Right lobe of liver (tissue), 4 donors: ENCODE measurements around the gene STK24.

ENCODE experiments used
- POLR2A ChIP-seq: fragments of 450-650 bp; IDR thresholded peaks from one replicate; pipeline ENCODE4 v1.6.1; 2017; ENCODE audit warnings: antibody characterized with exemption, mild to moderate bottlenecking
- TF ChIP-seq, protein P1 (sequence below), 4 donors: fragments of 200-600 bp in 3 of 4; fragments of 450-650 bp in 1 of 4; IDR thresholded peaks; one replicate each; pipeline versions ENCODE4 v1.5.1 to v1.8.0; 2016 to 2022; ENCODE audit warnings: antibody characterized with exemption in 4 of 4, mild to moderate bottlenecking in 2 of 4
- donor health status: DM: no; HTN: no; CAD: no.
- donor health status: DM: no; HTN: no; CAD: no.
- donor health status: DM: no; HTN: yes; CAD: no.

DNA sequence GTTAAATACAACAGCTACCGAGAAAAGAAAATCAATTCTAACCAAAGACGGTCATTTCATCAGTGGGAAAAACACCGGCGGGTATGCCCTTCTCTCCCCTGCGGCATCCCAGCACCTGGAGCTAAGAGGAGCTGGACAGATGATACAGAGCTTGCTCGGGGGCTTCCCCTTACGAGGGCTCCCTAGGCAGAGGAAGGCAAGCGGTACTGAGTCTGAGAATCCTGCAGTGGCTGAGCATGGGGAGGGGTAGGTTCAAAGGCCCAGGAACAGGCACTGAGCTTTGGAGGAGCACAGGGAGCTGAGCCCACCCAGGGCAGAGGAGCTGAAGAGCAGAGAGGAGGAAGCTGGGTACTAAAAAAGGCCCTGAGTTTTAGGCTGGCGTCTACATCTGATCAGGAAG lies 12.7 kb downstream of the STK24 start:
- TF ChIP-seq, protein P1, sequence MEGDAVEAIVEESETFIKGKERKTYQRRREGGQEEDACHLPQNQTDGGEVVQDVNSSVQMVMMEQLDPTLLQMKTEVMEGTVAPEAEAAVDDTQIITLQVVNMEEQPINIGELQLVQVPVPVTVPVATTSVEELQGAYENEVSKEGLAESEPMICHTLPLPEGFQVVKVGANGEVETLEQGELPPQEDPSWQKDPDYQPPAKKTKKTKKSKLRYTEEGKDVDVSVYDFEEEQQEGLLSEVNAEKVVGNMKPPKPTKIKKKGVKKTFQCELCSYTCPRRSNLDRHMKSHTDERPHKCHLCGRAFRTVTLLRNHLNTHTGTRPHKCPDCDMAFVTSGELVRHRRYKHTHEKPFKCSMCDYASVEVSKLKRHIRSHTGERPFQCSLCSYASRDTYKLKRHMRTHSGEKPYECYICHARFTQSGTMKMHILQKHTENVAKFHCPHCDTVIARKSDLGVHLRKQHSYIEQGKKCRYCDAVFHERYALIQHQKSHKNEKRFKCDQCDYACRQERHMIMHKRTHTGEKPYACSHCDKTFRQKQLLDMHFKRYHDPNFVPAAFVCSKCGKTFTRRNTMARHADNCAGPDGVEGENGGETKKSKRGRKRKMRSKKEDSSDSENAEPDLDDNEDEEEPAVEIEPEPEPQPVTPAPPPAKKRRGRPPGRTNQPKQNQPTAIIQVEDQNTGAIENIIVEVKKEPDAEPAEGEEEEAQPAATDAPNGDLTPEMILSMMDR (IDR thresholded peaks at IDR 0.05), result no peak
- TF ChIP-seq POLR2A, result no peak
